GM12878 (cell line): ENCODE data around the gene MYO15A. TPM values are rescaled to one million over a fixed set of nuclear protein-coding genes. Genes with fewer than 3 reads are reported as not detected.

ENCODE experiments used
- ATAC-seq: fragments of 200-7000 bp; cut with Tn5 transposase; 3 replicates; pipeline ENCODE4 v1.9.1; 2020; ENCODE audit warnings: mild to moderate bottlenecking, moderate library complexity
- BruUV-seq: library from RNA; stranded (reverse); fragments of 400-500 nt; replicated peaks from 2 replicates; lab custom pipeline; 2021; lab: Mats Ljungman, UMichigan
- CTCF ChIA-PET: fragments of 300-600 bp; sonication (Branson Sonifier 250); formaldehyde crosslinking; extraction: SDS; loops from one replicate; lab custom pipeline; 2021; ENCODE audit warnings: inconsistent platforms; lab: Yijun Ruan, JAX
- POLR2A ChIA-PET: fragments of 350-600 bp; formaldehyde crosslinking; extraction: SDS; loops from one replicate; lab custom pipeline; 2021; ENCODE audit warnings: inconsistent platforms; lab: Charles Lee
- RAD21 ChIA-PET: fragments of 300-600 bp; sonication (Branson Sonifier 250); formaldehyde crosslinking; loops from one replicate; lab custom pipeline; 2023; ENCODE audit warnings: antibody characterized with exemption; ENCODE audit not compliant: unreplicated experiment; lab: Charles Lee
- SMC1A ChIA-PET: fragments of 300-600 bp; sonication (Branson Sonifier 250); formaldehyde crosslinking; loops from one replicate; lab custom pipeline; 2023; ENCODE audit not compliant: unreplicated experiment, uncharacterized antibody; lab: Charles Lee
- DNase-seq: peaks from one replicate; pipeline ENCODE4 v3.0.0-alpha.2; 2011; ENCODE audit warnings: low read depth, low spot score
- FAIRE-seq: peaks from 3 replicates; lab custom pipeline; 2011; peaks lifted over from hg19 to GRCh38; lab: Jason Lieb, UNC
- H2AFZ ChIP-seq: 2 replicates; pipeline ENCODE4 v1.6.0; 2011; ENCODE audit warnings: low read depth, low read length, control low read depth; ENCODE audit not compliant: control insufficient read depth
- H3K27ac ChIP-seq: 2 replicates; pipeline ENCODE4 v1.5.1; 2011; ENCODE audit warnings: control low read depth; ENCODE audit not compliant: control insufficient read depth, insufficient read depth
- H3K27me3 ChIP-seq, 2 experiments: replicated peaks in 1 of 2; 2 replicates each; pipeline versions ENCODE4 v1.6.0 to v1.6.1; 2011; ENCODE audit warnings: low read length in 1 of 2; ENCODE audit not compliant: control insufficient read depth in 2 of 2, insufficient read depth in 2 of 2
- H3K36me3 ChIP-seq, 2 experiments: 2 replicates each; pipeline ENCODE4 v1.5.1; 2011; ENCODE audit warnings: low read length in 1 of 2; ENCODE audit not compliant: control insufficient read depth in 2 of 2, insufficient read depth in 2 of 2
- H3K4me1 ChIP-seq: 2 replicates; pipeline ENCODE4 v1.6.1; 2011; ENCODE audit warnings: mild to moderate bottlenecking, low read length, moderate library complexity, mixed read lengths; ENCODE audit not compliant: control insufficient read depth, insufficient read depth
- H3K4me2 ChIP-seq: 2 replicates; pipeline ENCODE4 v1.6.0; 2011; ENCODE audit warnings: control low read depth; ENCODE audit not compliant: control insufficient read depth, insufficient read depth
- H3K4me3 ChIP-seq: fragments of 200-600 bp; sonication (generic); 2 replicates; pipeline ENCODE4 v1.5.1; 2016
- H3K79me2 ChIP-seq: 2 replicates; pipeline ENCODE4 v1.6.0; 2011; ENCODE audit warnings: low read length; ENCODE audit not compliant: control insufficient read depth, insufficient read depth
- H3K9ac ChIP-seq: 2 replicates; pipeline ENCODE4 v1.8.0; 2011; ENCODE audit warnings: low read length, control low read depth, mixed read lengths; ENCODE audit not compliant: control insufficient read depth, insufficient read depth
- H3K9me3 ChIP-seq: replicated peaks from 3 replicates; pipeline ENCODE4 v1.5.1; 2011; ENCODE audit warnings: mild to moderate bottlenecking, low read length; ENCODE audit not compliant: control insufficient read depth, insufficient read depth
- H4K20me1 ChIP-seq: 2 replicates; pipeline ENCODE4 v1.6.0; 2011; ENCODE audit not compliant: control insufficient read depth, insufficient read depth
- CTCF ChIP-seq, 3 experiments: IDR thresholded peaks in 2 of 3; conservative IDR thresholded peaks in 1 of 3; 2 replicates each; pipeline ENCODE4 v1.5.1; 2011; ENCODE audit warnings: low read depth in 3 of 3, low read length in 3 of 3, mild to moderate bottlenecking in 3 of 3, control low read depth in 2 of 3, moderate library complexity in 2 of 3, inconsistent platforms in 1 of 3, mixed read lengths in 1 of 3; ENCODE audit not compliant: control insufficient read depth in 2 of 3, insufficient read depth in 1 of 3; ENCODE audit errors: extremely low read depth in 1 of 3
- DPF2 ChIP-seq: fragments of 450-650 bp; IDR thresholded peaks from 2 replicates; pipeline ENCODE4 v1.6.1; 2017; ENCODE audit warnings: mild to moderate bottlenecking
- FOS ChIP-seq: IDR thresholded peaks from 3 replicates; pipeline ENCODE4 v1.6.1; 2011; ENCODE audit warnings: borderline replicate concordance; ENCODE audit not compliant: insufficient read length; ENCODE audit errors: extremely low read depth
- NFYB ChIP-seq: IDR thresholded peaks from 2 replicates; pipeline ENCODE4 v1.6.1; 2011; ENCODE audit warnings: low read depth, mild to moderate bottlenecking, low read length, improper control_type of control experiment, moderate library complexity; ENCODE audit not compliant: insufficient read depth
- NR2C1 ChIP-seq: fragments of 450-650 bp; IDR thresholded peaks from 2 replicates; pipeline ENCODE4 v1.6.1; 2017; ENCODE audit warnings: antibody characterized with exemption, mild to moderate bottlenecking, moderate library complexity
- RBBP5 ChIP-seq: fragments of 200-600 bp; sonication (generic); conservative IDR thresholded peaks from 2 replicates; pipeline ENCODE4 v1.6.1; 2016
- RELA ChIP-seq: fragments of 450-650 bp; IDR thresholded peaks from 2 replicates; pipeline ENCODE4 v1.8.0; 2014; ENCODE audit warnings: borderline replicate concordance; ENCODE audit not compliant: partially characterized antibody
- SMAD5 ChIP-seq: IDR thresholded peaks from 2 replicates; pipeline ENCODE4 v1.6.1; 2016; ENCODE audit warnings: antibody characterized with exemption, low read depth
- SMARCA5 ChIP-seq: fragments of 450-650 bp; IDR thresholded peaks from 2 replicates; pipeline ENCODE4 v1.6.1; 2017; ENCODE audit warnings: mild to moderate bottlenecking
- TCF12 ChIP-seq: IDR thresholded peaks from 2 replicates; pipeline ENCODE4 v1.6.1; 2011; ENCODE audit warnings: low read depth, mild to moderate bottlenecking, low read length
- TCF3 ChIP-seq: IDR thresholded peaks from 2 replicates; pipeline ENCODE4 v1.6.1; 2012; ENCODE audit warnings: low read depth, mild to moderate bottlenecking, low read length, borderline replicate concordance; ENCODE audit not compliant: insufficient read depth
- WRNIP1 ChIP-seq: IDR thresholded peaks from 2 replicates; pipeline ENCODE4 v1.6.1; 2011; ENCODE audit warnings: low read depth, low read length, improper control_type of control experiment, borderline replicate concordance
- WGBS: methylation state at CpG from one replicate; pipeline ENCODE4 v1.1.6; 2016; ENCODE audit warnings: low lambda C conversion rate; ENCODE audit not compliant: insufficient replicate concordance, insufficient coverage; ENCODE audit errors: missing lambda C conversion rate; 5-methylcytosine and 5-hydroxymethylcytosine counted together
- in situ Hi-C: fragments of 300-500 bp; cut with MboI; formaldehyde crosslinking; loops from 9 replicates; pipeline ENCODE4 v1.14.3; 2018; ENCODE audit warnings: mixed read lengths
- intact Hi-C: fragments of 100-400 bp; cut with micrococcal nuclease; formaldehyde crosslinking; loops from one replicate; pipeline ENCODE4 v1.14.2; 2022; ENCODE audit not compliant: unreplicated experiment
- polyA plus RNA-seq, 11 experiments: library from polyadenylated mRNA; depleted of rRNA in 4 of 11; unstranded in 6 of 11; stranded (reverse) in 5 of 11; fragments of >200 nt; fragmentation: Nextera tagmentation in 4 of 11; fragmentation: Illumina TruSeq in 1 of 11; extraction: Ambion mirVana in 4 of 11; extraction: Trizol in 1 of 11; gene quantifications; 1 replicate in 1 of 11; 2 replicates in 10 of 11; pipeline versions ENCODE4 v1.2.1 to v1.2.3, GENCODE V29; 2011 to 2016; ENCODE audit warnings: inconsistent platforms in 2 of 11, missing spikeins in 2 of 11, low read depth in 1 of 11
- total RNA-seq, 4 experiments: library from RNA; depleted of rRNA in 3 of 4; stranded (reverse); fragments of >200 nt in 3 of 4; fragmentation: Illumina TruSeq in 1 of 4; extraction: Trizol in 1 of 4; gene quantifications; 2 replicates each; pipeline versions ENCODE4 v1.2.1 to v1.2.3, GENCODE V29; 2013 to 2021
- TF ChIP-seq, protein P1 (sequence below): IDR thresholded peaks from 2 replicates; pipeline ENCODE4 v1.6.1; 2011; ENCODE audit warnings: low read depth, mild to moderate bottlenecking, low read length, moderate library complexity, borderline replicate concordance; ENCODE audit errors: extremely low read depth
- TF ChIP-seq, protein P2 (sequence below): IDR thresholded peaks from 2 replicates; pipeline ENCODE4 v1.6.1; 2012; ENCODE audit warnings: improper control_type of control experiment, low read depth, low read length; ENCODE audit not compliant: insufficient replicate concordance

The MYO15A gene
- total and polyA plus RNA-seq, 10 of the 15 experiments (the other 5 are each of a cell fraction or from before 2014, with no cell fraction given), result 0.03 to 0.77 (median 0.21) TPM; not detected in 4

- TF ChIP-seq, protein P1, sequence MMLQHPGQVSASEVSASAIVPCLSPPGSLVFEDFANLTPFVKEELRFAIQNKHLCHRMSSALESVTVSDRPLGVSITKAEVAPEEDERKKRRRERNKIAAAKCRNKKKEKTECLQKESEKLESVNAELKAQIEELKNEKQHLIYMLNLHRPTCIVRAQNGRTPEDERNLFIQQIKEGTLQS, result no peak
- TF ChIP-seq SMARCA5, result no peak
Observed at GRCh38 chr17:18143044-18143936, 34.7 kb downstream of the MYO15A start (continued).

GRCh38 chr17:18144261-18144660 lies 35.7 kb downstream of the MYO15A start:
- ATAC-seq, result no peak
- ChIA-PET CTCF (interaction anchor here (0.9 to 4.8 kb wide), 7 partner anchors 11 to 73 kb away, joined by 3 to 43 read pairs (median 4); partner anchors contain the start of gene ALKBH5), POLR2A (interaction anchor here (0.6 to 1.2 kb wide), 2 partner anchors 17 to 59 kb away, joined by 3 to 4 read pairs; no protein-coding TSS in a partner anchor), RAD21 (interaction anchor here (2.7 kb wide), 1 partner anchor 39 kb away, joined by 10 read pairs; the partner anchor contains the start of gene ALKBH5), SMC1A (no interaction called here)
- no peaks in the 10 kb centered on the region for H4K20me1 ChIP-seq
- DNase-seq, result no peak
- no peak overlapping the region for H2AFZ ChIP-seq
- no TSS peak for BruUV-seq
- H3K27ac ChIP-seq, result no peak overlapping the region
- H3K79me2 ChIP-seq, result no peaks in the 10 kb centered on the region
- H3K4me1 ChIP-seq, result no peaks in the 10 kb centered on the region
- in situ Hi-C loops, result no loop called here
- no peak overlapping the region for H3K4me3 ChIP-seq
- no peaks in the 10 kb centered on the region for H3K9me3 ChIP-seq
- H3K27me3 ChIP-seq, result no peaks in the 10 kb centered on the region
- FAIRE-seq, result no peak
- intact Hi-C loops, result no loop called here
- WGBS, result 75% methylated on average over 4 of the region's 4 CpGs
- no peak overlapping the region for H3K4me2 ChIP-seq
- no peak overlapping the region for H3K9ac ChIP-seq
- no peaks in the 10 kb centered on the region for H3K36me3 ChIP-seq
- TF ChIP-seq TCF3 (no peak), RBBP5 (no peak), NR2C1 (no peak), RELA (no peak), SMAD5 (no peak), WRNIP1 (no peak), NFYB (no peak), CTCF (IDR thresholded peaks at IDR 0.05 in 2 of 3, conservative IDR thresholded peaks at IDR 0.05 in 1 of 3; ENCODE audit: control insufficient read depth in 2 of 3, extremely low read depth in 1 of 3, insufficient read depth in 1 of 3, low read depth in 3 of 3, low read length in 3 of 3) (no peak), TCF12 (no peak), FOS (no peak), DPF2 (no peak)
- TF ChIP-seq, protein P2, sequence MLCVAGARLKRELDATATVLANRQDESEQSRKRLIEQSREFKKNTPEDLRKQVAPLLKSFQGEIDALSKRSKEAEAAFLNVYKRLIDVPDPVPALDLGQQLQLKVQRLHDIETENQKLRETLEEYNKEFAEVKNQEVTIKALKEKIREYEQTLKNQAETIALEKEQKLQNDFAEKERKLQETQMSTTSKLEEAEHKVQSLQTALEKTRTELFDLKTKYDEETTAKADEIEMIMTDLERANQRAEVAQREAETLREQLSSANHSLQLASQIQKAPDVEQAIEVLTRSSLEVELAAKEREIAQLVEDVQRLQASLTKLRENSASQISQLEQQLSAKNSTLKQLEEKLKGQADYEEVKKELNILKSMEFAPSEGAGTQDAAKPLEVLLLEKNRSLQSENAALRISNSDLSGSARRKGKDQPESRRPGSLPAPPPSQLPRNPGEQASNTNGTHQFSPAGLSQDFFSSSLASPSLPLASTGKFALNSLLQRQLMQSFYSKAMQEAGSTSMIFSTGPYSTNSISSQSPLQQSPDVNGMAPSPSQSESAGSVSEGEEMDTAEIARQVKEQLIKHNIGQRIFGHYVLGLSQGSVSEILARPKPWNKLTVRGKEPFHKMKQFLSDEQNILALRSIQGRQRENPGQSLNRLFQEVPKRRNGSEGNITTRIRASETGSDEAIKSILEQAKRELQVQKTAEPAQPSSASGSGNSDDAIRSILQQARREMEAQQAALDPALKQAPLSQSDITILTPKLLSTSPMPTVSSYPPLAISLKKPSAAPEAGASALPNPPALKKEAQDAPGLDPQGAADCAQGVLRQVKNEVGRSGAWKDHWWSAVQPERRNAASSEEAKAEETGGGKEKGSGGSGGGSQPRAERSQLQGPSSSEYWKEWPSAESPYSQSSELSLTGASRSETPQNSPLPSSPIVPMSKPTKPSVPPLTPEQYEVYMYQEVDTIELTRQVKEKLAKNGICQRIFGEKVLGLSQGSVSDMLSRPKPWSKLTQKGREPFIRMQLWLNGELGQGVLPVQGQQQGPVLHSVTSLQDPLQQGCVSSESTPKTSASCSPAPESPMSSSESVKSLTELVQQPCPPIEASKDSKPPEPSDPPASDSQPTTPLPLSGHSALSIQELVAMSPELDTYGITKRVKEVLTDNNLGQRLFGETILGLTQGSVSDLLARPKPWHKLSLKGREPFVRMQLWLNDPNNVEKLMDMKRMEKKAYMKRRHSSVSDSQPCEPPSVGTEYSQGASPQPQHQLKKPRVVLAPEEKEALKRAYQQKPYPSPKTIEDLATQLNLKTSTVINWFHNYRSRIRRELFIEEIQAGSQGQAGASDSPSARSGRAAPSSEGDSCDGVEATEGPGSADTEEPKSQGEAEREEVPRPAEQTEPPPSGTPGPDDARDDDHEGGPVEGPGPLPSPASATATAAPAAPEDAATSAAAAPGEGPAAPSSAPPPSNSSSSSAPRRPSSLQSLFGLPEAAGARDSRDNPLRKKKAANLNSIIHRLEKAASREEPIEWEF, result no peak
